C4-2B (cell line): ENCODE data around the gene AGO1.

ENCODE experiments used
- ZFX ChIP-seq: fragments of 450-650 bp; IDR thresholded peaks from 2 replicates; pipeline ENCODE4 v1.6.1; 2017
- TF ChIP-seq, protein P1 (sequence below): fragments of 450-650 bp; conservative IDR thresholded peaks from 2 replicates; pipeline ENCODE4 v1.5.1; 2017; ENCODE audit warnings: mild to moderate bottlenecking

GRCh38 chr1:35923791-35924221 lies 40.8 kb downstream of the AGO1 start:
- TF ChIP-seq, protein P1, sequence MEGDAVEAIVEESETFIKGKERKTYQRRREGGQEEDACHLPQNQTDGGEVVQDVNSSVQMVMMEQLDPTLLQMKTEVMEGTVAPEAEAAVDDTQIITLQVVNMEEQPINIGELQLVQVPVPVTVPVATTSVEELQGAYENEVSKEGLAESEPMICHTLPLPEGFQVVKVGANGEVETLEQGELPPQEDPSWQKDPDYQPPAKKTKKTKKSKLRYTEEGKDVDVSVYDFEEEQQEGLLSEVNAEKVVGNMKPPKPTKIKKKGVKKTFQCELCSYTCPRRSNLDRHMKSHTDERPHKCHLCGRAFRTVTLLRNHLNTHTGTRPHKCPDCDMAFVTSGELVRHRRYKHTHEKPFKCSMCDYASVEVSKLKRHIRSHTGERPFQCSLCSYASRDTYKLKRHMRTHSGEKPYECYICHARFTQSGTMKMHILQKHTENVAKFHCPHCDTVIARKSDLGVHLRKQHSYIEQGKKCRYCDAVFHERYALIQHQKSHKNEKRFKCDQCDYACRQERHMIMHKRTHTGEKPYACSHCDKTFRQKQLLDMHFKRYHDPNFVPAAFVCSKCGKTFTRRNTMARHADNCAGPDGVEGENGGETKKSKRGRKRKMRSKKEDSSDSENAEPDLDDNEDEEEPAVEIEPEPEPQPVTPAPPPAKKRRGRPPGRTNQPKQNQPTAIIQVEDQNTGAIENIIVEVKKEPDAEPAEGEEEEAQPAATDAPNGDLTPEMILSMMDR, result no peak
- no peak for TF ChIP-seq ZFX
